Central memory CD4-positive, alpha-beta T cell (primary cell): Measurements from ENCODE around the gene CD2BP2.
"Not testable (repeated sequence)": the region's sequence is repeated elsewhere in the genome, so short reads cannot be mapped to it uniquely, and the experiment has no call there.

ENCODE experiments used
- DNase-seq: peaks from one replicate; pipeline ENCODE4 v3.0.0; 2022

Gene CD2BP2

GRCh38 chr16:30358990-30359870 lies 4.1 kb upstream of the CD2BP2 start:
- DNase-seq: no peak

GRCh38 chr16:30358577-30358936 lies 3.4 kb upstream of the CD2BP2 start:
- no peak for DNase-seq

- no peak for DNase-seq
These were observed 2.8 kb upstream of the CD2BP2 start for GRCh38 chr16:30357715-30358576.

GRCh38 chr16:30357085-30357714 lies 2.1 kb upstream of the CD2BP2 start:
- no peak for DNase-seq

DNA sequence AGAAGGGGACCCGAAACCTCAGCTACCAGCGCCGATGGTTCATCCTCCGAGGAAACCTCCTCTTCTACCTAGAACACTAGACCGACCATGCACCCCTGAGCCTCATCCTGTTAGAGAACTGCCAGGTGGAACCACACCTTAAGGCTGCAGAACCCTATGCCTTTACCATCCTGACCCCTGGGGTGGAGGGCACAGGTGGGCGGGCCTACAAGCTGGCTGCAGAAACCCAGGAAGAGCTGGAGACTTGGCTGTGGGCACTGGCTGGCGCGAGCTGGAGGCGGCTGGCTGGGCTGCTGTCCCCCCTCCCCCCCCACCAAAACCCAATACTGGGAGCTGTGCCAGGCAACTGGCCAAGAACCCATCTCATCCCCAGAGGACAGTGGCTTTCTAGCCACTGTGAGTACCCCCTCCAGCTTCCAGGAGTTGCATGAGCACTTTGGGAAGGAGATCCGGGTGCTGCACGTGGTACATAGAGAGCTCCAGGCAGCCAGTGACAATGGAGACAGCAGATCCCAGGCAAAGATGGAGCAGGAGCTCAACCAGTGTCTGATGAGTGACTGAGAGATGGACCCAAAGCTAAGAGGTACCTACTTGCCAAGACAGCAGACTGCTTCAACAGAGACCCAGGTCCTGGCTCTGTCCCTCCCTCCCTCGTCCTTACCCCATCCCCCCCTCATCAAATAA lies 1.4 kb upstream of the CD2BP2 start:
- no peak for DNase-seq

- DNase-seq: no peak
These were observed 823 bp upstream of the CD2BP2 start for GRCh38 chr16:30355954-30356308.

- DNase-seq: no peak
These were observed 525 bp downstream of the CD2BP2 start for GRCh38 chr16:30354423-30355143.

DNA sequence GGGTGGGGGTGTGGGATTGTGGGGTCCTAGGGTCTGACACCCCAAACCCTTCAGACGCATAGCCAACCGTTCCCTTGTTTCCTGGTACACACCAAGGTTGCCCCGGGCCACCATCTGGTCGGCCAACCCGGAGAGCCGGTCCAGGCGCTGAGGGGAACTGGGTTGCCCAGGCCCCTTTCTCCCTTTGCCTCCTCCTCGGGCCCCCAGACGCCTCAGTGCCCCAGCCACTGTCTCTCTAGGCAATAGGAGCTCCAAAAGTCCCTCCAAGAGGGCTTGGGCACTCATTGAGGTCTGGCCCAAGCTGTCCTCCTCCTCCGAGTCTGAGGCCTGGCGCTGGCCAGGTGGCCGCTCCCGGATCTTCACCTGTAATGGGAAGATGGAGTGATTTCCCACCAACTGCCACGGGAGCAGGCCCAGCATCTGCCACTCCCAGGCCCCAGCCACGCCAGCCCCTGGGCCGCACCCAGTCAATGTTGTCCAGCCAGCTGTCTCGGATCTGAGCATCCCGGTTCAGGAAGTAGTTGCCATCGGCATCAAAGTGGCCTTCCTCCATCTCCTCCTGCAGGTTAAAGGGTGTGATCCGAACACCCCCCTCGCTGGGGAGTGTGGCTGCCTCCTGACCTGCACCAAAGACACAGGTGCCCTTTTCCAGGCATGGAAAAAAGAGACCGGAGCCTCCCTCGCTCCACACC lies 1.5 kb downstream of the CD2BP2 start:
- no peak for DNase-seq

DNA sequence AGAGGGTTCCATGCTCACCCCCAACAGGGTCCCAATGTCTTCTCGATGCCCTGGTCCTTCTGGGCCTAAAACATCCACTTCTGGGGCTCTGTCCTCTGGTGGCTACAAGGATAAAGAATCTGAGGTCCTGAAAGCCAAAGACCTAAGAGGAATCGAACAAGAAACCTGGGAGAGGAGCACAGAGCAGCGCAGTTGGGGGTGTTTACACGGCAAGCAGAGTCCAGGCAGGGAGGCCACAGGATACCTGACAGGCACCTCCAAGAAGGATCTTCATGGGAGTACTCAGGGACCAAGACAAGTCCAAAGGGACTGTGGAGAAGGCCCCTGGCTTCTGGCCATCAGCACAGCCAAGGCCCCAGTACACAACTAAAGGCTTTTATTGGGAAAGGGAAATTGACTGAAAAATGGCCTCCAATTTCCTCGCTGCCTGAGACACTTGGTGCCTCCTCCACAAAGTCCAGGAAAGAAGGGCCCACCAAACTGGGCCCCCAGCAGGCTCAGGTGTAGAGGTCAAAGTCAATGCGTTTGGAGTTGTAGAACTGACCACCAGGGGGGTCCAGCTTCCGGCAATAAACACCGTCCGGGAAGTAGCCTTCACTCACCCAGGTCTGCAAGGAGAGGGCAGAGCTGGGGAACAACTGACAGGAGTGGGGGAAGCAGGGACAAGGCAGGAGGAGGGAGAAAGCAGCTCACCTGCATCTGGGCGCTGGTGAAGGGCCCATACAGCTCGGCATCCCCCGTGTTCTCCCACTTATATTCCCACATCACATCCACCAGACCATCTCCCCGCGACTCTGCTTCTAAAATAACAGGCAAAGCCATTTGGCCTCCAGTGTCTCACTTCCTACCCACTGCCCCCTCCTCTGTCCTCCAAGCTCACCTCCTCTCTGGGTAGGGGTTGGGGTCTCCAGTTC lies 2.4 kb downstream of the CD2BP2 start:
- DNase-seq: no peak

DNA sequence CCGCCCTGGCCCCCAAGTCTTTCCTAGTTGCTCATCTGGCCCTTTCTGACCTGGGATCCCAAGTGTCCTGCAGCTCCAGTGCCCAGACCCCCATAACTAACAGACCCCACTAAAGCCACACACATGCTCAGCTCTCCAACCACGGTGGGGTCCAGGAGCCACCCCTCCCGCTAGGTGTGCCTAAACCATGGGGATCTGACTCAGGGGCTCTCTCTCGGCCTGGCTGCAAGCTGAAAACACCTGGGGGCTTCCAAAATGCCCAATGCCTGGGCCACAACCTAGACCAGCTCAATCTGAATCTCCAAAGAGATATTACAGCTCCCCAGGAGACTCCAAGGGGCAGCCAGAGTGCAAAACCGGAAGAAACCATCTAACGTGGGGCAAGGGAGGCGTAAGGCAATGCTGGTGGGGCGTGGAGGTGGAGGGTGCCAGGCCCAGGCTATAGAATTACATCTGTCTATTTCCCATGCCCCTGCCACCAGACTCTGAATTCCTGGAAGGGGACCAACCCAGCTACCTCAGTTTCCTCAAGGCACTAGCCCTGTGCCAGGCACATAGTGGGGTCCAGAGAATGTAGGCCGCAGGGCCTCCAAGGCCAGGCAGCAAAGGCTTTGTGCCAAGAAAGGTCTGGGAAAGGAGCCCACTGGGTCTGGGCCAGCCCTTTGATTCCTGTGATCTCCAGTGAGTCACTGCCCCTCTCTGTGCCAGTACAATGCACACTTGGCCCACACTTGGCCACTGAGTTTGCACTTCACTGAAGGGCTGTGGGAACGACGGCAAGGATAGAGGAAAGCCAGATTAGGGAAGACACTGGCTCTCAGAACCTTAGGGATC lies 3.3 kb downstream of the CD2BP2 start:
- DNase-seq: no peak

DNA sequence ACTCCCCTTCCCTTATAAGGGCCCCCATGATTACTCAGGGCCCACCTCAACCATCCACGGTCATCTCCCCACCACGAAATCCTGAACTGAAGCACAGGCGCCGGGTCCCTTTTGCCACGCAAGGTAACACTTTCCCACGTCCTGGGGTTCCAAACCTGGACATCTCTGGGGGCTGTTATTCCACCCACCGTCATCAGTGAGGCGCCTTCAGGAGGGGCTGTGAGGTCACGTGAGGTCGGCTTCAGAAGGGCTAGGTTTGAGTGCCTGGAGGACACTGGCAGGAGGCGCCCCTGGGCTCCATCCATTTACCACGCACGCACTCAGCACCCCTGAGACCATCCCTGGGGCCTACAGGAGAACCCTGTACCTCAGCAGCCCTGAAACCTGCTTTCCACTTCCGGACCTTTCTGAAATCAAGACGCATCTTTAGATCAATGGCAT lies 4.1 kb downstream of the CD2BP2 start:
- DNase-seq: no peak

DNA sequence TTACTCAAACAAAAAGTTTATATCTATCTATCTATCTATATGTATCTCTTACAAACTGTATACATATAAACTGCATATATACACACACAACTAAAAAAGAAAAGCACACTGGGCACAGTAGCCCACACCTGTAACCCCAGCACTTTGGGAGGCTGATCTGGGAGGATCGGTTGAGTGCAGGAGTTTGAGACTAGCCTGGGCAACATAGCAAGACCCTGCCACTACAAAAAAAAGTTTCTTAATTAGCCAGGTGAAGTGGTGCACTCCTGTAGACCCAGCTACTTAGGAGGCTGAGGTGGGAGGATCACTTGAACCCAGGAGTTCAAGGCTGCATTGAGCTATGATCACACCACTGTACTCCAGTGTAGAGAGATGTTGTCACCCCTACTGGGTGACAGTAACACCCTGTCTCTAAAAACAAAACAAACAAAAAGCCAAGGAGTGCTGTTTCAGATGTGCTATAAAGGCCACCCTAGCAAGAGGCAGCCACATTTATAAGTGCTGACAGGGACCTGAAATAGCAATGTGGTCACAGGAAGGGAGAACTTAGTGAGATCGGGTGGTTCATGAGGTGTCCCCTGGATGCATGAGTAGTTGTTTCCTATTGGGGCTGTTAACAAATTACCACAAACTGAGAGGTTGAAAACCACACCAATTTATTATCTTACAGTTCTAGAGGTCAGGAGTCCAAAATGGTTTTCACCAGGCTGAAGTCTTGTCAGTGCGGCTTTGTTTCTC lies 4.8 kb downstream of the CD2BP2 start:
- no peak for DNase-seq

DNA sequence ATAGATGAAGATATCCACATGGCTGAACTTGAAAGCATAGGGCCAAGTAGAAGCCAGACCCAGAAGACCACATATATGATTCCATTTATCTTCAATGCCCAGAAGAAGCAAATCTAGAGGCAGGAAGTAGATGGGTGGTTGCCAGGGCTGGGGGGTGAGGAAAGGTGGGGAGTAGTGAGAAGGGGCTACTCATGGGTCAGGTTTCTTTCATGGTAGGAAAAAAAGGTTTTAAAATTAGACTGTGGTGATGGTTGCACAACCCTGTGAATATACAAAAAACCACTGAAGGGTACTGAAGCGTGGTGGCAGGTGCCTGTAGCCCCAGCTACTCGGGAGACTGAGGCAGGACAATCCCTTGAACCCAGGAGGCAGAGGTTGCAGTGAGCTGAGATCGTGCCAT lies 5.4 kb downstream of the CD2BP2 start:
- DNase-seq: no peak

- no peak for DNase-seq
These were observed 6.2 kb downstream of the CD2BP2 start for GRCh38 chr16:30348929-30349328.

GRCh38 chr16:30348113-30348512 lies 7.0 kb downstream of the CD2BP2 start:
- no peak for DNase-seq

- DNase-seq: no peak
These were observed 8.8 kb downstream of the CD2BP2 start for GRCh38 chr16:30346286-30346685.

DNA sequence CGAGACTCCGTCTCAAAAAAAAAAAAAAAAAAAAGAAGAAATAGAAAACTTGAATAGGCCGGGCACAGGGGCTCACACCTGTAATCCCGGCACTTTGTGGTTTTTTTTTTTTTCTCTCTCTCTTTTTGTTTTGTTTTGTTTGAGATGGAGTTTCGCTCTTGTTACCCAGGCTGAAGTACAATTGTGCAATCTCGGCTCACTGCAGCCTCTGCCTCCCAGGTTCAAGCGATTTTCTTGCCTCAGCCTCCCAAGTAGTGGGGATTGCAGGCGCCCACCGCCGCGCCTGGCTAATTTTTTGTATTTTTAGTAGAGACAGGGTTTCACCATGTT lies 11.7 kb downstream of the CD2BP2 start:
- not testable (repeated sequence) for DNase-seq

GRCh38 chr16:30342751-30343490 lies 12.2 kb downstream of the CD2BP2 start:
- no peak for DNase-seq
